Hepatocyte (in vitro differentiated cells): ENCODE data around the gene MYO18B. TPM values are rescaled to one million over a fixed set of nuclear protein-coding genes. Genes with fewer than 3 reads are reported as not detected.

Source experiments
- DNase-seq: peaks from one replicate; pipeline ENCODE4 v3.0.0-alpha.2; 2016; ENCODE audit warnings: low spot score
- H2AFZ ChIP-seq: fragments of 200-600 bp; sonication (generic); 2 replicates; pipeline ENCODE4 v1.6.0; 2016; ENCODE audit warnings: antibody characterized with exemption, mild to moderate bottlenecking
- H3K27ac ChIP-seq: fragments of 200-600 bp; sonication (generic); 2 replicates; pipeline ENCODE4 v1.5.1; 2016; ENCODE audit warnings: mild to moderate bottlenecking
- H3K27me3 ChIP-seq: fragments of 200-600 bp; sonication (generic); 2 replicates; pipeline ENCODE4 v1.6.1; 2016
- H3K36me3 ChIP-seq: fragments of 200-600 bp; sonication (generic); replicated peaks from 2 replicates; pipeline ENCODE4 v1.5.1; 2016; ENCODE audit warnings: low read depth; ENCODE audit not compliant: insufficient read depth
- H3K4me1 ChIP-seq: fragments of 200-600 bp; sonication (generic); 2 replicates; pipeline ENCODE4 v1.5.1; 2016; ENCODE audit warnings: mild to moderate bottlenecking, moderate library complexity; ENCODE audit not compliant: insufficient read depth
- H3K4me2 ChIP-seq: fragments of 200-600 bp; sonication (generic); 2 replicates; pipeline ENCODE4 v1.6.0; 2016
- H3K4me3 ChIP-seq: fragments of 200-600 bp; sonication (generic); 2 replicates; pipeline ENCODE4 v1.5.1; 2016; ENCODE audit warnings: mild to moderate bottlenecking
- H3K79me2 ChIP-seq: fragments of 200-600 bp; sonication (generic); 2 replicates; pipeline ENCODE4 v1.6.0; 2017; ENCODE audit warnings: mild to moderate bottlenecking
- H3K9me2 ChIP-seq: fragments of 200-600 bp; sonication (generic); replicated peaks from 2 replicates; pipeline ENCODE4 v1.6.0; 2017; ENCODE audit warnings: mild to moderate bottlenecking; ENCODE audit not compliant: insufficient read depth
- H3K9me3 ChIP-seq: fragments of 200-600 bp; sonication (generic); 2 replicates; pipeline ENCODE4 v1.5.1; 2016; ENCODE audit warnings: low read depth, mild to moderate bottlenecking
- H4K20me1 ChIP-seq: fragments of 200-600 bp; sonication (generic); 2 replicates; pipeline ENCODE4 v1.6.0; 2016; ENCODE audit warnings: mild to moderate bottlenecking; ENCODE audit not compliant: insufficient read depth, poor library complexity, severe bottlenecking
- CTCF ChIP-seq: fragments of 200-600 bp; sonication (generic); IDR thresholded peaks from 2 replicates; pipeline ENCODE4 v1.5.1; 2016; ENCODE audit warnings: antibody characterized with exemption, mild to moderate bottlenecking; ENCODE audit not compliant: poor library complexity
- EZH2 ChIP-seq: fragments of 200-600 bp; sonication (generic); IDR thresholded peaks from 2 replicates; pipeline ENCODE4 v1.6.1; 2016; ENCODE audit warnings: antibody characterized with exemption, mild to moderate bottlenecking, borderline replicate concordance
- EZH2phosphoT487 ChIP-seq: fragments of 200-600 bp; sonication (generic); IDR thresholded peaks from one replicate; pipeline ENCODE4 v1.6.1; 2018; ENCODE audit warnings: antibody characterized with exemption, mild to moderate bottlenecking, low read depth, moderate library complexity; ENCODE audit not compliant: unreplicated experiment, severe bottlenecking
- WGBS: methylation state at CpG from one replicate; pipeline ENCODE4 v1.1.6; 2016; ENCODE audit warnings: low lambda C conversion rate; ENCODE audit errors: missing lambda C conversion rate; 5-methylcytosine and 5-hydroxymethylcytosine counted together
- polyA plus RNA-seq: library from polyadenylated mRNA; unstranded; fragments of >200 nt; fragmentation: Nextera tagmentation; extraction: Ambion mirVana; gene quantifications from 2 replicates; pipeline ENCODE4 v1.2.1, GENCODE V29; 2016
- total RNA-seq: library from RNA; depleted of rRNA; stranded (reverse); fragments of >200 nt; gene quantifications from 2 replicates; pipeline ENCODE4 v1.2.3, GENCODE V29; 2014

MYO18B gene
- total and polyA plus RNA-seq, 2 experiments from 2014 or later: 0.23 TPM; not detected in 1

- WGBS: 82% methylated on average over 7 of the region's 7 CpGs
- Histone ChIP-seq H3K4me1 (no peaks in the 10 kb centered on the region), H3K9me3 (no peaks in the 10 kb centered on the region), H4K20me1 (no peaks in the 10 kb centered on the region), H3K27ac (no peak overlapping the region), H3K36me3 (no peaks in the 10 kb centered on the region), H3K79me2 (no peaks in the 10 kb centered on the region), H3K9me2 (no peaks in the 10 kb centered on the region), H2AFZ (no peak overlapping the region), H3K4me2 (no peak overlapping the region), H3K27me3 (no peaks in the 10 kb centered on the region), H3K4me3 (no peak overlapping the region)
- TF ChIP-seq EZH2 (no peak), CTCF (no peak), EZH2phosphoT487 (no peak)
- no peak for DNase-seq
Observed at GRCh38 chr22:25710501-25710900, 31.5 kb upstream of the MYO18B start.

GRCh38 chr22:25711491-25711890 lies 30.5 kb upstream of the MYO18B start:
- Histone ChIP-seq H3K4me1 (no peaks in the 10 kb centered on the region), H4K20me1 (no peaks in the 10 kb centered on the region), H3K27ac (no peak overlapping the region), H3K9me2 (no peaks in the 10 kb centered on the region), H3K4me3 (no peak overlapping the region), H3K27me3 (no peaks in the 10 kb centered on the region), H3K36me3 (no peaks in the 10 kb centered on the region), H3K79me2 (no peaks in the 10 kb centered on the region), H2AFZ (no peak overlapping the region), H3K9me3 (no peaks in the 10 kb centered on the region), H3K4me2 (no peak overlapping the region)
- 80% methylated on average over 6 of the region's 6 CpGs for WGBS
- DNase-seq: no peak
- no peak for TF ChIP-seq EZH2phosphoT487
- no peak for TF ChIP-seq EZH2

- no peaks in the 10 kb centered on the region for H4K20me1 ChIP-seq
- no peak for DNase-seq
- H3K4me2 ChIP-seq: no peak overlapping the region
- no peak for TF ChIP-seq EZH2phosphoT487
- no peak for TF ChIP-seq EZH2
- TF ChIP-seq CTCF: no peak
- H3K9me2 ChIP-seq: no peaks in the 10 kb centered on the region
- no peak overlapping the region for H2AFZ ChIP-seq
- H3K36me3 ChIP-seq: no peaks in the 10 kb centered on the region
- 90% methylated on average over 7 of the region's 7 CpGs for WGBS
- no peaks in the 10 kb centered on the region for H3K79me2 ChIP-seq
- H3K9me3 ChIP-seq: no peaks in the 10 kb centered on the region
- H3K27me3 ChIP-seq: no peaks in the 10 kb centered on the region
- H3K27ac ChIP-seq: no peak overlapping the region
- no peaks in the 10 kb centered on the region for H3K4me1 ChIP-seq
- H3K4me3 ChIP-seq: no peak overlapping the region
Observed at GRCh38 chr22:25712661-25713400, 29.2 kb upstream of the MYO18B start.

- DNase-seq: no peak
- H4K20me1 ChIP-seq: no peaks in the 10 kb centered on the region
- H3K9me2 ChIP-seq: no peaks in the 10 kb centered on the region
- no peaks in the 10 kb centered on the region for H3K36me3 ChIP-seq
- no peak overlapping the region for H3K4me2 ChIP-seq
- TF ChIP-seq EZH2phosphoT487 (no peak), EZH2 (no peak), CTCF (no peak)
- no peak overlapping the region for H3K27ac ChIP-seq
- no peaks in the 10 kb centered on the region for H3K4me1 ChIP-seq
- 93% methylated on average over 7 of the region's 7 CpGs for WGBS
- H3K79me2 ChIP-seq: no peaks in the 10 kb centered on the region
- no peaks in the 10 kb centered on the region for H3K9me3 ChIP-seq
- H3K27me3 ChIP-seq: no peaks in the 10 kb centered on the region
- no peak overlapping the region for H3K4me3 ChIP-seq
- no peak overlapping the region for H2AFZ ChIP-seq
Observed at GRCh38 chr22:25714070-25714469, 27.9 kb upstream of the MYO18B start.
